Hematopoietic multipotent progenitor cell (in vitro differentiated cells): ENCODE data around the gene ZNF385D. TPM values are rescaled to one million over a fixed set of nuclear protein-coding genes. Genes with fewer than 3 reads are reported as not detected.
A peak's percentile ranks its signal among the peaks of the same experiment; 100 is the strongest.

Experiments used
- DNase-seq, 3 donors: peaks; one replicate each; pipeline ENCODE4 v3.0.0-alpha.2; 2011 to 2015; ENCODE audit warnings: low read depth in 2 of 3, low spot score in 2 of 3
- total RNA-seq: library from RNA; depleted of rRNA; stranded (reverse); fragments of >200 nt; gene quantifications from one replicate; pipeline ENCODE4 v1.2.3, GENCODE V29; 2012

ZNF385D gene
- total RNA-seq, 1 donor: 22.4 TPM

GRCh38 chr3:21682206-21682605 lies 68.8 kb downstream of the ZNF385D start:
- no peak for DNase-seq

GRCh38 chr3:21673393-21673792 lies 77.6 kb downstream of the ZNF385D start:
- no peak for DNase-seq

- no peak for DNase-seq
Measured at GRCh38 chr3:21672303-21672702, 78.7 kb downstream of the ZNF385D start.

GRCh38 chr3:21670386-21670785 lies 80.6 kb downstream of the ZNF385D start:
- no peak for DNase-seq

GRCh38 chr3:21668012-21668411 lies 83.0 kb downstream of the ZNF385D start:
- DNase-seq: no peak

GRCh38 chr3:21665444-21666100 lies 85.4 kb downstream of the ZNF385D start:
- DNase-seq: no peak

- DNase-seq: no peak
Measured at GRCh38 chr3:21664996-21665395, 86.0 kb downstream of the ZNF385D start.

- no peak for DNase-seq
Measured at GRCh38 chr3:21662403-21662802, 88.6 kb downstream of the ZNF385D start.

GRCh38 chr3:21654662-21655061 lies 96.3 kb downstream of the ZNF385D start:
- DNase-seq: no peak

GRCh38 chr3:21654241-21654640 lies 96.8 kb downstream of the ZNF385D start:
- no peak for DNase-seq

- DNase-seq: no peak
Measured at GRCh38 chr3:21649519-21649918, 101.5 kb downstream of the ZNF385D start.

- DNase-seq: no peak
Measured at GRCh38 chr3:21647961-21648360, 103.0 kb downstream of the ZNF385D start.

- no peak for DNase-seq
Measured at GRCh38 chr3:21645121-21645897, 105.7 kb downstream of the ZNF385D start.

- no peak for DNase-seq
Measured at GRCh38 chr3:21644268-21644667, 106.7 kb downstream of the ZNF385D start.

- DNase-seq: no peak
Measured at GRCh38 chr3:21643752-21644151, 107.3 kb downstream of the ZNF385D start.

GRCh38 chr3:21642433-21642832 lies 108.6 kb downstream of the ZNF385D start:
- DNase-seq: no peak

GRCh38 chr3:21641959-21642358 lies 109.1 kb downstream of the ZNF385D start:
- no peak for DNase-seq

GRCh38 chr3:21638488-21638887 lies 112.5 kb downstream of the ZNF385D start:
- no peak for DNase-seq

GRCh38 chr3:21634112-21634511 lies 116.9 kb downstream of the ZNF385D start:
- DNase-seq: no peak

GRCh38 chr3:21624524-21624923 lies 126.5 kb downstream of the ZNF385D start:
- no peak for DNase-seq

GRCh38 chr3:21621181-21621651 lies 129.8 kb downstream of the ZNF385D start:
- DNase-seq: peak in 1 of 3 donors; percentile 21

GRCh38 chr3:21620511-21621155 lies 130.4 kb downstream of the ZNF385D start:
- no peak for DNase-seq
